SK-N-SH (cell line): ENCODE data around the gene GABRB3.

Experiments used
- CTCF ChIP-seq: fragments of 200-600 bp; sonication (generic); IDR thresholded peaks from 2 replicates; pipeline ENCODE4 v1.6.1; 2017; ENCODE audit warnings: antibody characterized with exemption, mild to moderate bottlenecking, moderate library complexity
- EP300 ChIP-seq, 2 experiments: IDR thresholded peaks; 2 replicates each; pipeline versions ENCODE4 v1.4.0 to v1.6.1; 2012; ENCODE audit warnings: borderline replicate concordance in 1 of 2, low read depth in 1 of 2, low read length in 1 of 2
- PBX3 ChIP-seq: IDR thresholded peaks from 2 replicates; pipeline ENCODE4; 2012
- SIN3A ChIP-seq: IDR thresholded peaks from 2 replicates; pipeline ENCODE4 v1.6.1; 2012; ENCODE audit warnings: low read depth, mild to moderate bottlenecking, low read length, moderate library complexity, borderline replicate concordance
- YY1 ChIP-seq: IDR thresholded peaks from 2 replicates; pipeline ENCODE4 v1.4.0; 2012; ENCODE audit warnings: low read depth, mild to moderate bottlenecking

GRCh38 chr15:26504009-26504408, 268.9 kb downstream of the GABRB3 start:
- no peak for TF ChIP-seq EP300 (IDR thresholded peaks at IDR 0.05; ENCODE audit: borderline replicate concordance in 1 of 2, low read depth in 1 of 2, low read length in 1 of 2)
- no peak for TF ChIP-seq PBX3
- no peak for TF ChIP-seq CTCF
- no peak for TF ChIP-seq SIN3A
- TF ChIP-seq YY1, result no peak
